ENCODE measurements around the gene PIP4K2A. TPM values are rescaled to one million over a fixed set of nuclear protein-coding genes. Genes with fewer than 3 reads are reported as not detected.

The PIP4K2A gene
- total RNA-seq, 4 donors from 2014 or later = 2.6 to 14.9 (median 12.4) TPM

- H3K27ac ChIP-seq = no peak overlapping the region
- H3K4me3 ChIP-seq = no peak overlapping the region
- no peaks in the 10 kb centered on the region for H3K36me3 ChIP-seq
- intact Hi-C loops (cut with DNase I; ENCODE audit: low total_unique reads) (no loop called here), in situ Hi-C loops (cut with MboI; ENCODE audit: low pct_ligation_motif_present in 1 of 4, low pct_unique_long_range_greater_than_20kb in 1 of 4, low sequenced_read_pairs in 3 of 4) (no loop called here)
- 50 to 60% methylated on average over 1 to 2 of the region's 2 CpGs for WGBS, 2 donors (ENCODE audit: low coverage in 1 of 2)
- H3K9me3 ChIP-seq = no peaks in the 10 kb centered on the region
- H3K27me3 ChIP-seq = no peaks in the 10 kb centered on the region
- TF ChIP-seq, protein P1, sequence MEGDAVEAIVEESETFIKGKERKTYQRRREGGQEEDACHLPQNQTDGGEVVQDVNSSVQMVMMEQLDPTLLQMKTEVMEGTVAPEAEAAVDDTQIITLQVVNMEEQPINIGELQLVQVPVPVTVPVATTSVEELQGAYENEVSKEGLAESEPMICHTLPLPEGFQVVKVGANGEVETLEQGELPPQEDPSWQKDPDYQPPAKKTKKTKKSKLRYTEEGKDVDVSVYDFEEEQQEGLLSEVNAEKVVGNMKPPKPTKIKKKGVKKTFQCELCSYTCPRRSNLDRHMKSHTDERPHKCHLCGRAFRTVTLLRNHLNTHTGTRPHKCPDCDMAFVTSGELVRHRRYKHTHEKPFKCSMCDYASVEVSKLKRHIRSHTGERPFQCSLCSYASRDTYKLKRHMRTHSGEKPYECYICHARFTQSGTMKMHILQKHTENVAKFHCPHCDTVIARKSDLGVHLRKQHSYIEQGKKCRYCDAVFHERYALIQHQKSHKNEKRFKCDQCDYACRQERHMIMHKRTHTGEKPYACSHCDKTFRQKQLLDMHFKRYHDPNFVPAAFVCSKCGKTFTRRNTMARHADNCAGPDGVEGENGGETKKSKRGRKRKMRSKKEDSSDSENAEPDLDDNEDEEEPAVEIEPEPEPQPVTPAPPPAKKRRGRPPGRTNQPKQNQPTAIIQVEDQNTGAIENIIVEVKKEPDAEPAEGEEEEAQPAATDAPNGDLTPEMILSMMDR (IDR thresholded peaks at IDR 0.05) = no peak
- TF ChIP-seq EP300 (IDR thresholded peaks at IDR 0.05; ENCODE audit: low read depth) (no peak), POLR2AphosphoS5 (IDR thresholded peaks at IDR 0.05) (no peak)
- DNase-seq = no peak
- H3K4me1 ChIP-seq = no peaks in the 10 kb centered on the region
Observed at GRCh38 chr10:22491931-22492615, 222.3 kb downstream of the PIP4K2A start.

DNA sequence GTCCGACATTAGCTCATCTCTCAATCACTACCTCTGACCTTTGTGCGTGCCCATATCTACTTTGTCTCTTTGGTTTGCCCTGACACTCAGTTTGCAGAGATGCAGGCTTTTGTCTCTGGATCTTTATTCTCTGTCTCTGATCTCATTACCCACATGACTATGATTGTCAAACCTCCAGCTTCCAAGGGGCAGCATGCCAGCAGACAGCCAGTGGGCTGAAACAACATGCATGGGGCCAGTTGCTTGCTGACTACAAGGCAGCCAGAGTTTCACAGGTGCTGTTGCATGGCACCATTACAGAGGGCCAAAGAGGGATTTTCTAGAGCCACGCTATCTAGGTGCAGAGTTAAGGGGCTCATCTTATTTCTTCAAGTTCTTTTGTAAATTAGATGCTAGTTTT is 222.9 kb downstream of the PIP4K2A start:
- DNase-seq = no peak
- in situ Hi-C loops (cut with MboI; ENCODE audit: low pct_ligation_motif_present in 1 of 4, low pct_unique_long_range_greater_than_20kb in 1 of 4, low sequenced_read_pairs in 3 of 4) = no loop called here
- 96 to 100% methylated on average over 3 of the region's 3 CpGs for WGBS, 2 donors (ENCODE audit: low coverage in 1 of 2)
- intact Hi-C loops (cut with DNase I; ENCODE audit: low total_unique reads) = no loop called here
- H3K9me3 ChIP-seq = no peaks in the 10 kb centered on the region
- H3K27me3 ChIP-seq = no peaks in the 10 kb centered on the region
- H3K4me1 ChIP-seq = no peaks in the 10 kb centered on the region
- H3K27ac ChIP-seq = no peak overlapping the region
- no peak for TF ChIP-seq POLR2AphosphoS5 (IDR thresholded peaks at IDR 0.05)
- no peak for TF ChIP-seq EP300 (IDR thresholded peaks at IDR 0.05; ENCODE audit: low read depth)
- TF ChIP-seq POLR2A (IDR thresholded peaks at IDR 0.05) = no peak
- TF ChIP-seq, protein P1 (IDR thresholded peaks at IDR 0.05) = no peak
- H3K4me3 ChIP-seq = no peak overlapping the region
- no peaks in the 10 kb centered on the region for H3K36me3 ChIP-seq

GRCh38 chr10:22489975-22490374 is 224.4 kb downstream of the PIP4K2A start:
- in situ Hi-C loops (cut with MboI; ENCODE audit: low pct_ligation_motif_present in 1 of 4, low pct_unique_long_range_greater_than_20kb in 1 of 4, low sequenced_read_pairs in 3 of 4) (no loop called here), intact Hi-C loops (cut with DNase I; ENCODE audit: low total_unique reads) (no loop called here)
- H3K4me3 ChIP-seq = no peak overlapping the region
- WGBS, 2 donors (ENCODE audit: low coverage in 1 of 2) = 83 to 85% methylated on average over 1 to 3 of the region's 3 CpGs
- H3K4me1 ChIP-seq = no peaks in the 10 kb centered on the region
- H3K27ac ChIP-seq = no peak overlapping the region
- no peak for DNase-seq
- no peaks in the 10 kb centered on the region for H3K9me3 ChIP-seq
- H3K36me3 ChIP-seq = no peaks in the 10 kb centered on the region
- TF ChIP-seq POLR2A (IDR thresholded peaks at IDR 0.05) (no peak), POLR2AphosphoS5 (IDR thresholded peaks at IDR 0.05) (no peak), EP300 (IDR thresholded peaks at IDR 0.05; ENCODE audit: low read depth) (no peak)
- TF ChIP-seq, protein P1 (IDR thresholded peaks at IDR 0.05) = no peak
- no peaks in the 10 kb centered on the region for H3K27me3 ChIP-seq

- Histone ChIP-seq H3K27me3 (no peaks in the 10 kb centered on the region), H3K9me3 (no peaks in the 10 kb centered on the region), H3K36me3 (no peaks in the 10 kb centered on the region), H3K4me1 (no peaks in the 10 kb centered on the region), H3K27ac (no peak overlapping the region), H3K4me3 (no peak overlapping the region)
- 72 to 77% methylated on average over 4 of the region's 4 CpGs for WGBS, 2 donors (ENCODE audit: low coverage in 1 of 2)
- intact Hi-C loops (cut with DNase I; ENCODE audit: low total_unique reads) (no loop called here), in situ Hi-C loops (cut with MboI; ENCODE audit: low pct_ligation_motif_present in 1 of 4, low pct_unique_long_range_greater_than_20kb in 1 of 4, low sequenced_read_pairs in 3 of 4) (no loop called here)
- DNase-seq = no peak
- TF ChIP-seq, protein P1 (IDR thresholded peaks at IDR 0.05) = no peak
- TF ChIP-seq POLR2AphosphoS5 (IDR thresholded peaks at IDR 0.05) = no peak
- TF ChIP-seq EP300 (IDR thresholded peaks at IDR 0.05; ENCODE audit: low read depth) = no peak
- TF ChIP-seq POLR2A (IDR thresholded peaks at IDR 0.05) = no peak
Observed at GRCh38 chr10:22489467-22489866, 224.9 kb downstream of the PIP4K2A start.
